GM12872 (cell line): ENCODE measurements around the gene CALHM2.

ENCODE experiments used
- TF ChIP-seq, protein P1 (sequence below): IDR thresholded peaks from 3 replicates; pipeline ENCODE4 v1.5.1; 2011; ENCODE audit warnings: low read depth, mild to moderate bottlenecking, low read length, moderate library complexity; ENCODE audit not compliant: insufficient read depth

The CALHM2 gene

DNA sequence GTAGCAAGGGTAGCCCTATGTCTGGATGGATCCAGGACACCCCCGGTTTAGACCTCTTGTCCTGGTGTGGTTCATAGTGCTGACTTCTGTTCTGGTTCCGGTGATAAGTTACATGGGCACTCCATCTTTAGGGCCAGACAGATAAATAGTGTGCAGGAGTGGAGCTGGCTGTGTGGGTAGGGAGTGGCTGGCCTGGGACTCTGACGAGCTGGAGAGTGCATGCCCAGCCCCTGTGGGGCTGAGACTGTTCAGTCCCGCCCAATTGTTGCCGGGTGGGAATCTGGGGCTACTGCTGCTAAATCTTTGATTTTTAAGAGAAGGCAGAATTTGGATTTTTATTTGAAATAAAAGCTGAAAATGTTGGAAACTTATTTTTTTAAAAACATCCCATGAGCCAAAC is 28.4 kb downstream of the CALHM2 start:
- TF ChIP-seq, protein P1, sequence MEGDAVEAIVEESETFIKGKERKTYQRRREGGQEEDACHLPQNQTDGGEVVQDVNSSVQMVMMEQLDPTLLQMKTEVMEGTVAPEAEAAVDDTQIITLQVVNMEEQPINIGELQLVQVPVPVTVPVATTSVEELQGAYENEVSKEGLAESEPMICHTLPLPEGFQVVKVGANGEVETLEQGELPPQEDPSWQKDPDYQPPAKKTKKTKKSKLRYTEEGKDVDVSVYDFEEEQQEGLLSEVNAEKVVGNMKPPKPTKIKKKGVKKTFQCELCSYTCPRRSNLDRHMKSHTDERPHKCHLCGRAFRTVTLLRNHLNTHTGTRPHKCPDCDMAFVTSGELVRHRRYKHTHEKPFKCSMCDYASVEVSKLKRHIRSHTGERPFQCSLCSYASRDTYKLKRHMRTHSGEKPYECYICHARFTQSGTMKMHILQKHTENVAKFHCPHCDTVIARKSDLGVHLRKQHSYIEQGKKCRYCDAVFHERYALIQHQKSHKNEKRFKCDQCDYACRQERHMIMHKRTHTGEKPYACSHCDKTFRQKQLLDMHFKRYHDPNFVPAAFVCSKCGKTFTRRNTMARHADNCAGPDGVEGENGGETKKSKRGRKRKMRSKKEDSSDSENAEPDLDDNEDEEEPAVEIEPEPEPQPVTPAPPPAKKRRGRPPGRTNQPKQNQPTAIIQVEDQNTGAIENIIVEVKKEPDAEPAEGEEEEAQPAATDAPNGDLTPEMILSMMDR, result no peak

DNA sequence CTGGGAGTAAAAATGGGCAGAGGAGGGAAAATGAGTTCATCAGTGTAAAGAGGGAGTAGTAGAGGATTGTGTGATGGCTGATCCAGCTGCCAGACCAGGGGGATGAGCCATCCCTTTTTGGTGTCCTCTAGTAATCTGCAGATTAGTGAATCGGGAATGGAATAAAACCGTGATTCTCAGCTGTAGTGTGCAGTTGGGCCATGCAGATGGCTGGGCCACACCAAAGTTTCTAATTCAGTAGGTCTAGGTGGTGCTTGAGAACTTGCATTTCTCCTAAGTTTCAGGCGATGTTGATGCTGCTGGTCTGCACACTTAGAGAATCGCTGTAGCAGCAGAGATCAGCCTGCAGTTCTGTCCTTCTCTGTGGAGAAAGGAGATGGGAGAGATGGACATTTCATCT is 33.1 kb downstream of the CALHM2 start:
- TF ChIP-seq, protein P1, result no peak

DNA sequence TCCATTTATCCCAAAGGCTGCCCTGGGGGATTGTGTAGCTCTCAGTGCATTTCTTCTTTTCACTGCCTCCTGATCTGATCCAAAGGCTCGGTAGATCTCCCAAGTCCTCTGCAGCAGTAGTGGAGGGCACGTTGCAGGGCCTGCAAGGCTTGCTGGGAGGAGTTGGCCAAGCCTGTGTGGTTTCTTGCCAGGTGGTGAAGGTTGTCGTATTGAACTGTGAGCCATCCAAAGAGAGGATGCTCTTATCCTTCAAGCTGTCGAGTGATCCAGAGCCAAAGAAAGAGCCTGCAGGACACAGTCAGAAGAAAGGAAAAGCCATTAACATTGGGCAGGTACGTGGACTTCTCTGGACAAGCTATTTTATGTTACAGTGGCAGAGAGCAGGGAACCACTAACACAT is 34.6 kb downstream of the CALHM2 start:
- TF ChIP-seq, protein P1, result no peak

DNA sequence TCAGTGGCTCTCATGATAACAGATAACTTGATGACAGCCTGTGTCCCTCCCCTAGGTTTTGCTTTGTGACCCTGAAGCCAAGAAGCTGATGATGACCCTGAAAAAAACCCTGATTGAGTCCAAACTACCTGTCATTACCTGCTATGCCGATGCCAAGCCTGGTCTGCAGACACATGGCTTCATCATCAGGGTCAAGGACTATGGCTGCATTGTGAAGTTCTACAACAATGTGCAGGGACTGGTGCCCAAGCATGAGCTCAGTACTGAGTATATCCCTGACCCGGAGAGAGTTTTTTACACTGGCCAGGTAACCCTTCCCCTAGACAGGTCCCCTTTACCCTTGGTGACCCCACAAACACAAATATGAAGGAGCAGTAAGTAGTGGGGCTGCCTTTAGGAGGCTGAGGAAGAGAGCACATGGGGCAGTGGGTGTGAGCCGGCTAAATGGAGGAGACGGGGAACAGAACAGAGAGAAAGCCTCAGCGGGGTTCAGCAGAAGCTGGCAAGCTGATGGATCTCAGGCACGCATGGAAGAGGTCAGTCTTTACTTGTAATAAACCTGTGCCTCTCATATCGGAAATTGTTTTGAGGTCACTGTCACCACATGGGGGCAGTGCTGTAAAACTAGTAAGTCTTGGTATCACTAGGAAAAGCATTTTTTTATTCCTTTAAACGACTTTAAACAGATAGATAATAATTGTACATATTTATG is 35.6 kb downstream of the CALHM2 start:
- TF ChIP-seq, protein P1, result peak; percentile 61

DNA sequence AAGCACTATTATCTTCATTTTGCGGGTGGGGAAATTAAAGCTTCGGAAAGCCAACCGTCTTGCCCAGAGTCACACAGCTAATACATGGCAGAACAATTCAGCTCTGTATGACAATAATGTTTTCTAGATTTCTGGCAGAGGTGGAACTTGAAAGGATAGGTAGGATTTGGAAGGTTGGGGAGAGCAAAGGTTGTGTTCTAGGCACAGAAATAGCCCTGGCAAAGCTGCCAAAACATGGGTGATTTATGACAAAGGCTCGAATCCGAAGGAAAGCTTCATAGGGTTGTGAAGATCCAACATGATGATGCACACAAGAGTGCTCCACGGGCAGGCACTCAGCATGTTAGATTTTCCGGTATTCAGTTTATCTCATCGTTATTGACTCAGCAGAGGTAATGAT is 36.6 kb downstream of the CALHM2 start:
- TF ChIP-seq, protein P1, result no peak

DNA sequence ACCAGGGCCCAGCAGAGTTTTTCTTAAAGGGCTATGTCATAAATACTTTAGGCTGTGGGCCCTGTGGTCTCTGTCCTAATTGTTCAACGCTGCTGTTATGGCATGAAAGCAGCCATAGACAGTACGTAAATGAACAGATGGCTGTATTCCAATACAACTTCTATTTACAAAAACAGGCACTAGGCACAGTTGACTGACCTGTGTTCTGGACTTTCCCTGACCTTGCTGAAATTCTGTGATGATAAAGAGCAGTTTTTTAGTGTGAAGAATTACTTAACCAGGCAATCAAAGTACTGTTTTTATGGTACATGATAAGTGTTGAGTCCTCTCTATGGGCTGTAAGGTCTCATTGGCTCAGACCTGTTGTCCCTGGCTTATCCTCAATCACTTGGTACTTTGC is 38.6 kb downstream of the CALHM2 start:
- TF ChIP-seq, protein P1, result no peak

DNA sequence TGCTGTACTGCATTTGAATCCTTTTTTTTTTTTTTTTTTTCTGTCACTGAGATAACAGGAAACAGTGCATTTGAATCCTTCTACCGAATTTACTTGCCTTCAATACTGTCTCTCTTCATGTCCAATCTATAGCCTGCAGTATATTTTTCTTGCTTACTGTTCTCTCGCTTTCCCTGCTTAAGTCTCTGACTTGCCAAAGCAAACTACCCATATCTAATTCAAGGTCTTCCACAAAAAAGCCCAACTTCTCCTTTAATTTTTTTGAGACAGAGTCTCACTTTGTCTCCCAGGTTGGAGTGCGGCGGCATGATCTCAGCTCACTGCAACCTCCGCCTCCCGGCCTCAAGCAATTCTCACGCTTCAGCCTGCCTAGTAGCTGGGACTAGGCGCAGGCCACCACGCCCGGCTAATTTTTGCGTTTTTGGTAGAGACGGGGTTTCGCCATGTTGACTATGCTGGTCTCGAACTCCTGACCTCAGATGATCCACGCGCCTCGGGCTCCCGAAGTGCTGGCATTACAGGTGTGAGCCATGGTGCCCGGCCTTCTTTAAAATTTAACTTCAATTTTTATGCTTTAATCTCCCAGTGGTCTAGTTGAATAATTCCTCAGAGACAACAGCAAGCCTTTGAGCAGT is 54.9 kb downstream of the CALHM2 start:
- TF ChIP-seq, protein P1, result no peak
